B cell (primary cell): ENCODE measurements around the gene DACH2.

Source experiments
- CTCF ChIP-seq: fragments of 200-600 bp; IDR thresholded peaks from one replicate; pipeline ENCODE4 v1.8.0; 2022; ENCODE audit warnings: antibody characterized with exemption, mild to moderate bottlenecking
- EZH2 ChIP-seq: IDR thresholded peaks from 2 replicates; pipeline ENCODE4 v1.6.1; 2012; ENCODE audit warnings: borderline replicate concordance, low read depth, mild to moderate bottlenecking, moderate library complexity, low read length; ENCODE audit not compliant: insufficient read depth, poor library complexity, severe bottlenecking

GRCh38 chrX:86460760-86461159 is 312.5 kb downstream of the DACH2 start:
- TF ChIP-seq CTCF = no peak
- no peak for TF ChIP-seq EZH2
